Measurements from ENCODE around the gene SLC10A7. TPM values are rescaled to one million over a fixed set of nuclear protein-coding genes. Genes with fewer than 3 reads are reported as not detected.

Gene SLC10A7
- total RNA-seq, 4 donors from 2014 or later: 12.0 to 56.1 (median 15.9) TPM

DNA sequence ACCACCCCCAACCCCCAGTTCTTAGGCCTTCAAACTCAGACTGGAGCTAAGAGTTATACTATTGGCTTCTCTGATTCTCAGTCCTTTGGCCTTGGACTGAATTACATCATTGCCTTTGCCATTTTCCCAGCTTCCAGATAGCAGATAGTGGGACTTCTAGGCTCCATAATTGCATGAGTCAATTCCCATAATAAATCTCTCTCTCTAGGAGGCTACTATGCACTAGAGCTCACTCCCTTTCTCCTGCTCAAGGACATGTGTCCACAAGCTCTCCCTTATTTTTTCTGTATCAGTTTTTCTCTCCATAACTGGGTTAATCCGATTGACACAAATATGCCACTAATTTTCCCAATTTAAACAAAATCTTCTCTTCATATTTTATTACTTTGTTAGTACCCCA lies 204.0 kb downstream of the SLC10A7 start:
- in situ Hi-C loops (cut with MboI; ENCODE audit: low pct_ligation_motif_present in 1 of 4, low pct_unique_long_range_greater_than_20kb in 1 of 4, low sequenced_read_pairs in 3 of 4): no loop called here
- Histone ChIP-seq H3K4me1 (no peaks in the 10 kb centered on the region), H3K36me3 (no peaks in the 10 kb centered on the region), H3K27me3 (no peaks in the 10 kb centered on the region), H3K4me3 (no peak overlapping the region), H3K9me3 (no peaks in the 10 kb centered on the region), H3K27ac (no peak overlapping the region)
- TF ChIP-seq POLR2AphosphoS5 (IDR thresholded peaks at IDR 0.05) (no peak), CTCF (IDR thresholded peaks at IDR 0.05) (no peak), EP300 (IDR thresholded peaks at IDR 0.05; ENCODE audit: low read depth) (no peak), POLR2A (IDR thresholded peaks at IDR 0.05) (no peak)
- WGBS, 2 donors (ENCODE audit: low coverage in 1 of 2): 100% methylated on average over 1 of the region's 1 CpG
- no peak for DNase-seq
- intact Hi-C loops (cut with DNase I; ENCODE audit: low total_unique reads): no loop called here

DNA sequence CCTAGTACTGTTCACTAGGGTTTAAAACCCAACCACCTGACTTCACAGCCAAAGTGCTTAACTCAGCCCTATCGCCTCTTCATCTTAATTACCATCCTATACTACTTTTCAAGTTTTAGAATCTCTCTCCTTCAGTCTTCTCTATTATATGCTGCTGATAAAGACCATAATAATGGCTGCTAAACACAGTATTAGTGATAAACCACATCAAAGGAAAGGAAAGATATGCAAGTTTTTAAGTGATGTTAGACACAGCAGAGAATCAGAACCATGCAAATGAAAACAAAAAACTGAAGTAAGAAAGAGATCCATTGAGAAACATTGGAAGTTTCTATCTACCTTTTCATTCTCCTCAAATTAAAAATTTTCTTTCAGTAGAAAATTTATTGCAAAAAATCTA lies 206.6 kb downstream of the SLC10A7 start:
- in situ Hi-C loops (cut with MboI; ENCODE audit: low pct_ligation_motif_present in 1 of 4, low pct_unique_long_range_greater_than_20kb in 1 of 4, low sequenced_read_pairs in 3 of 4): no loop called here
- intact Hi-C loops (cut with DNase I; ENCODE audit: low total_unique reads): no loop called here
- TF ChIP-seq POLR2AphosphoS5 (IDR thresholded peaks at IDR 0.05): no peak
- no peak for TF ChIP-seq EP300 (IDR thresholded peaks at IDR 0.05; ENCODE audit: low read depth)
- TF ChIP-seq POLR2A (IDR thresholded peaks at IDR 0.05): no peak
- no peak for TF ChIP-seq CTCF (IDR thresholded peaks at IDR 0.05)
- Histone ChIP-seq H3K36me3 (no peaks in the 10 kb centered on the region), H3K4me3 (no peak overlapping the region), H3K27ac (no peak overlapping the region), H3K27me3 (no peaks in the 10 kb centered on the region), H3K9me3 (no peaks in the 10 kb centered on the region), H3K4me1 (no peaks in the 10 kb centered on the region)
- no peak for DNase-seq
- 100% methylated on average over 1 of the region's 1 CpG for WGBS, 2 donors (ENCODE audit: low coverage in 1 of 2)

GRCh38 chr4:146311238-146311970 lies 210.3 kb downstream of the SLC10A7 start:
- no peaks in the 10 kb centered on the region for H3K36me3 ChIP-seq
- no peak overlapping the region for H3K4me3 ChIP-seq
- TF ChIP-seq EP300 (IDR thresholded peaks at IDR 0.05; ENCODE audit: low read depth): no peak
- TF ChIP-seq POLR2A (IDR thresholded peaks at IDR 0.05): no peak
- no peak for TF ChIP-seq POLR2AphosphoS5 (IDR thresholded peaks at IDR 0.05)
- no peak for TF ChIP-seq CTCF (IDR thresholded peaks at IDR 0.05)
- no peaks in the 10 kb centered on the region for H3K9me3 ChIP-seq
- intact Hi-C loops (cut with DNase I; ENCODE audit: low total_unique reads): no loop called here
- H3K27ac ChIP-seq: no peak overlapping the region
- 79 to 85% methylated on average over 3 of the region's 3 CpGs for WGBS, 2 donors (ENCODE audit: low coverage in 1 of 2)
- H3K27me3 ChIP-seq: no peaks in the 10 kb centered on the region
- DNase-seq: no peak
- H3K4me1 ChIP-seq: no peaks in the 10 kb centered on the region
- in situ Hi-C loops (cut with MboI; ENCODE audit: low pct_ligation_motif_present in 1 of 4, low pct_unique_long_range_greater_than_20kb in 1 of 4, low sequenced_read_pairs in 3 of 4): no loop called here

DNA sequence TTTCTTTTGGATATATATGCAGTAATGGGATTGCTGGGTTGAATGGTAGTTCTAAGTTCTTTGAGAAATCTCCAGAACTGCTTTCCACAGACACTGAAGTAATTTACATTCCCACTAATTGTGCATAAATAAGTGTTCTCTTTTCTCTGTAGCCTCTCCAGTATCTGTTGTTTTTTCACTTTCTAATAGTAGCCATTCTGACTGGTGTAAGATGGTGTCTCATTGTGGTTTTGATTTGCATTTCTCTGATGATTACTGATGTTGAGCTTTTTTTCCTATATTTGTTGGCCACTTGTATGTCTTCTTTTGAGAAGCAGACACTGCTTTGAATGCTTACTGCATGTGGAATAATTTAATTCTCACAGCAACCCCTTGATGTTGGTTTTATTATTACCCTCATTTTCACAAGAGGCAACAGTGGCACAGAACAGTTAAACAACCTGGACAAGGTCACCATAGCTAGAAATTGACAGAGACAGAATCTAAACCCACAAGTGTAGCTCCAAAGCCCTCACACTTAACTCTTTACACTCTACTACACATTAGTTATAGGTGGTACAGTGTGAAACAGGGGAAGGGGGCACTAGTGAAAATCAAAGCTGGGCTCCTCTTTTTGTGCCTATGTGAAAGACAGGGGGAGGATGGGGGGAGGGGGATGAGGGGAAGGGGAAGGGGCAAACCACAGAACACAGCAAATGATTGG lies 211.3 kb downstream of the SLC10A7 start:
- TF ChIP-seq EP300 (IDR thresholded peaks at IDR 0.05; ENCODE audit: low read depth) (no peak), POLR2AphosphoS5 (IDR thresholded peaks at IDR 0.05) (no peak), CTCF (IDR thresholded peaks at IDR 0.05) (no peak), POLR2A (IDR thresholded peaks at IDR 0.05) (no peak)
- Histone ChIP-seq H3K27me3 (no peaks in the 10 kb centered on the region), H3K27ac (no peak overlapping the region), H3K4me3 (no peak overlapping the region), H3K36me3 (no peaks in the 10 kb centered on the region), H3K4me1 (no peaks in the 10 kb centered on the region), H3K9me3 (no peaks in the 10 kb centered on the region)
- intact Hi-C loops (cut with DNase I; ENCODE audit: low total_unique reads) (no loop called here), in situ Hi-C loops (cut with MboI; ENCODE audit: low pct_ligation_motif_present in 1 of 4, low pct_unique_long_range_greater_than_20kb in 1 of 4, low sequenced_read_pairs in 3 of 4) (no loop called here)
- no peak for DNase-seq
